Neural progenitor cell (in vitro differentiated cells): ENCODE data around the gene PLCG1. TPM values are rescaled to one million over a fixed set of nuclear protein-coding genes. Genes with fewer than 3 reads are reported as not detected.
A peak's percentile ranks its signal among the peaks of the same experiment; 100 is the strongest.
"Not testable (repeated sequence)": the region's sequence is repeated elsewhere in the genome, so short reads cannot be mapped to it uniquely, and the experiment has no call there.

Experiments used
- DNase-seq: peaks from one replicate; pipeline ENCODE4 v3.0.0-alpha.2; 2016; ENCODE audit warnings: low spot score
- H2AFZ ChIP-seq: fragments of 200-600 bp; sonication (generic); replicated peaks from 2 replicates; pipeline ENCODE4 v1.6.1; 2016; ENCODE audit warnings: antibody characterized with exemption
- H3F3A ChIP-seq: fragments of 200-600 bp; sonication (generic); 2 replicates; pipeline ENCODE4 v1.6.1; 2016; ENCODE audit warnings: antibody characterized with exemption, low read depth
- H3K27ac ChIP-seq: fragments of 200-600 bp; sonication (generic); 2 replicates; pipeline ENCODE4 v1.5.1; 2016; ENCODE audit warnings: mild to moderate bottlenecking
- H3K27me3 ChIP-seq: fragments of 200-600 bp; sonication (generic); 2 replicates; pipeline ENCODE4 v1.6.1; 2016; ENCODE audit warnings: mild to moderate bottlenecking, moderate library complexity
- H3K36me3 ChIP-seq: fragments of 200-600 bp; sonication (generic); 2 replicates; pipeline ENCODE4 v1.5.1; 2016
- H3K4me1 ChIP-seq: fragments of 200-600 bp; sonication (generic); 2 replicates; pipeline ENCODE4 v1.6.1; 2016; ENCODE audit warnings: mixed run types
- H3K4me2 ChIP-seq: fragments of 200-600 bp; sonication (generic); 2 replicates; pipeline ENCODE4 v1.6.1; 2016
- H3K4me3 ChIP-seq: fragments of 200-600 bp; sonication (generic); 2 replicates; pipeline ENCODE4 v1.5.1; 2016
- H3K79me2 ChIP-seq: fragments of 200-600 bp; sonication (generic); 2 replicates; pipeline ENCODE4 v1.6.1; 2016; ENCODE audit warnings: low read depth
- H3K9ac ChIP-seq: fragments of 200-600 bp; sonication (generic); 2 replicates; pipeline ENCODE4 v1.6.1; 2016
- H3K9me3 ChIP-seq: fragments of 200-600 bp; sonication (generic); 2 replicates; pipeline ENCODE4 v1.5.1; 2016; ENCODE audit warnings: low read depth
- H4K20me1 ChIP-seq: fragments of 200-600 bp; sonication (generic); 2 replicates; pipeline ENCODE4 v1.6.1; 2016; ENCODE audit warnings: low read depth
- H3K27ac Mint-ChIP-seq: 3 replicates; pipeline ENCODE4 v1.8.0; 2021; ENCODE audit warnings: mixed read lengths
- H3K27me3 Mint-ChIP-seq: 2 replicates; pipeline ENCODE4 v1.8.0; 2022; ENCODE audit warnings: low read depth, mild to moderate bottlenecking, inconsistent platforms, moderate library complexity, mixed read lengths; ENCODE audit not compliant: insufficient read depth
- H3K36me3 Mint-ChIP-seq: 3 replicates; pipeline ENCODE4 v1.8.0; 2021; ENCODE audit warnings: mixed read lengths
- H3K4me1 Mint-ChIP-seq: 3 replicates; pipeline ENCODE4 v1.8.0; 2021; ENCODE audit warnings: mixed read lengths
- H3K4me3 Mint-ChIP-seq: 3 replicates; pipeline ENCODE4 v1.8.0; 2021; ENCODE audit warnings: mild to moderate bottlenecking, moderate library complexity, mixed read lengths
- H3K9me3 Mint-ChIP-seq: 3 replicates; pipeline ENCODE4 v1.8.0; 2020; ENCODE audit warnings: mixed read lengths
- EZH2 ChIP-seq: fragments of 200-600 bp; sonication (generic); IDR thresholded peaks from 2 replicates; pipeline ENCODE4 v1.6.1; 2017; ENCODE audit warnings: antibody characterized with exemption, mild to moderate bottlenecking, moderate library complexity
- EZH2phosphoT487 ChIP-seq: fragments of 200-600 bp; sonication (generic); IDR thresholded peaks from 2 replicates; pipeline ENCODE4 v1.6.1; 2017; ENCODE audit warnings: antibody characterized with exemption
- total RNA-seq: library from RNA; depleted of rRNA; stranded (reverse); fragments of >200 nt; gene quantifications from 2 replicates; pipeline ENCODE4 v1.2.3, GENCODE V29; 2015; ENCODE audit warnings: low replicate concordance
- TF ChIP-seq, protein P1 (sequence below): fragments of 200-600 bp; sonication (generic); IDR thresholded peaks from 2 replicates; pipeline ENCODE4 v1.5.1; 2017; ENCODE audit warnings: antibody characterized with exemption, mild to moderate bottlenecking

The PLCG1 gene
- total RNA-seq, 1 donor from 2014 or later: 146 TPM

DNA sequence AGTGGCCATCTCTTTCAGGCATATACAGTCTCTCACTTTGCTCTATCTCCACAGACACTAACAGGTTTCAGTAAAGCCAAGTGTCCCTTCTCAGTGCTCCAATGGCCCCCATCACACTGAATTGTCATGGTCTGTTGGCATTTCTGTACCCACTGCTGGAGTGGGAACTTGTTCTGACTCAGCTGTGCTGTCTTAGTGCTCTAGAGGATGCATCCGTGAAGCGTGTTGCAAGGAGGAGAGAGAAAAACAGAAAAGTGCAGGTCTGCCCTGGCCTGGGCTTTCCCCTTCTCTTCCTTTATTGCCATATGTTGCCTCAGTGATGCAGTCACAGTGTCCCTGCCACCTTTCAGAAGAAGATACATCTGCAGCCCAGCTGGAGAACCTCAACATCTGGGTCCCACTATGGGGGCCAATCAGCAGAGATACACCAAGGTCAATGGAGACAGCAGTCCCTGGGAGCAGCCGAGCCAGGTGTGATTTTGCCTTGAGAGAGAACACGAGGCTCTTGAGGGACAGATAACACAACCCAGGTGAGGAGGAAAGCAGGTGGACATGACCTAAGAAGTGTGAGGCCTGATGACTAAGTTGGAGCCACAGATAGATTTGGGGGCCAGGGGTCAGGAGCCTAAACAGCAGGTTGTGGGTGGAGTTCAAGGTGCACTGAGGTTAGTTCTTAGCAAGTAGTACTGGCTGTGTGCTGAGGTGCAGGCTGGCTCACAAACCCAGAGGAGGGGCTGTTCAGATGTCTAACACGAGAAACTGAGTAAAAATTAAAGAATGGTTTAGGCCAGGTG is 5.6 kb upstream of the PLCG1 start:
- Mint-ChIP-seq H3K27ac (peak overlapping the region; percentile 39), H3K9me3 (no peaks in the 10 kb centered on the region), H3K27me3 (peaks cover 6% of the 10 kb centered on the region), H3K36me3 (peaks cover 12% of the 10 kb centered on the region), H3K4me3 (no peak overlapping the region), H3K4me1 (peaks cover 14% of the 10 kb centered on the region)
- no peak for DNase-seq
- H3K79me2 ChIP-seq: no peaks in the 10 kb centered on the region
- peaks cover 11% of the 10 kb centered on the region for H3K27me3 ChIP-seq
- H3K9me3 ChIP-seq: no peaks in the 10 kb centered on the region
- no peak overlapping the region for H3K4me2 ChIP-seq
- H3K9ac ChIP-seq: no peak overlapping the region
- H2AFZ ChIP-seq: no peak overlapping the region
- peaks cover 12% of the 10 kb centered on the region for H3F3A ChIP-seq
- no peak overlapping the region for H3K27ac ChIP-seq
- TF ChIP-seq EZH2: no peak
- no peak for TF ChIP-seq EZH2phosphoT487
- TF ChIP-seq, protein P1, sequence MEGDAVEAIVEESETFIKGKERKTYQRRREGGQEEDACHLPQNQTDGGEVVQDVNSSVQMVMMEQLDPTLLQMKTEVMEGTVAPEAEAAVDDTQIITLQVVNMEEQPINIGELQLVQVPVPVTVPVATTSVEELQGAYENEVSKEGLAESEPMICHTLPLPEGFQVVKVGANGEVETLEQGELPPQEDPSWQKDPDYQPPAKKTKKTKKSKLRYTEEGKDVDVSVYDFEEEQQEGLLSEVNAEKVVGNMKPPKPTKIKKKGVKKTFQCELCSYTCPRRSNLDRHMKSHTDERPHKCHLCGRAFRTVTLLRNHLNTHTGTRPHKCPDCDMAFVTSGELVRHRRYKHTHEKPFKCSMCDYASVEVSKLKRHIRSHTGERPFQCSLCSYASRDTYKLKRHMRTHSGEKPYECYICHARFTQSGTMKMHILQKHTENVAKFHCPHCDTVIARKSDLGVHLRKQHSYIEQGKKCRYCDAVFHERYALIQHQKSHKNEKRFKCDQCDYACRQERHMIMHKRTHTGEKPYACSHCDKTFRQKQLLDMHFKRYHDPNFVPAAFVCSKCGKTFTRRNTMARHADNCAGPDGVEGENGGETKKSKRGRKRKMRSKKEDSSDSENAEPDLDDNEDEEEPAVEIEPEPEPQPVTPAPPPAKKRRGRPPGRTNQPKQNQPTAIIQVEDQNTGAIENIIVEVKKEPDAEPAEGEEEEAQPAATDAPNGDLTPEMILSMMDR: no peak
- H4K20me1 ChIP-seq: no peaks in the 10 kb centered on the region
- H3K4me3 ChIP-seq: no peak overlapping the region
- no peaks in the 10 kb centered on the region for H3K36me3 ChIP-seq
- H3K4me1 ChIP-seq: peaks cover 11% of the 10 kb centered on the region

DNA sequence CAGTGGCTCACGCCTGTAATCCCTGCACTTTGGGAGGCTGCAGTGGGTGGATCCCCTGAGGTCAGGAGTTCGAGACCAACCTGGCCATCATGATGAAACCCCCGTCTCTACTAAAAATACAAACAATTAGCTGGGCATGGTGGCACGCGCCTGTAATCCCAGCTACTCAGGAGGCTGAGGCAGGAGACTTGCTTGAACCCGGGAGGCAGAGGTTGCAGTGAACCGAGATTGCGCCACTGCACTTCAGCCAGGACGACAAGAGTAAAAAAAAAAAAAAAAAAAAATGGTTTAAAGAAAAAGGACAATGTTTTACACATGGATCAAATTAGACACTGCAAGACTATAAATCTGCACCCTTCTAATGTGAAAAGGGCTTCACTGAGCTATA is 5.0 kb upstream of the PLCG1 start:
- H3K4me1 ChIP-seq: peaks cover 11% of the 10 kb centered on the region
- H3K9me3 ChIP-seq, H3K36me3 Mint-ChIP-seq, H4K20me1 ChIP-seq, H3K36me3 ChIP-seq, H2AFZ ChIP-seq, H3K27me3 Mint-ChIP-seq, H3K9me3 Mint-ChIP-seq, H3K4me2 ChIP-seq, DNase-seq, H3K27ac ChIP-seq, H3K4me3 ChIP-seq, H3K79me2 ChIP-seq, H3K9ac ChIP-seq, H3K27ac Mint-ChIP-seq, H3K4me3 Mint-ChIP-seq: not testable (repeated sequence)
- H3F3A ChIP-seq: peaks cover 15% of the 10 kb centered on the region
- H3K27me3 ChIP-seq: peaks cover 11% of the 10 kb centered on the region
- H3K4me1 Mint-ChIP-seq: peaks cover 14% of the 10 kb centered on the region

GRCh38 chr20:41133709-41134361 is 3.5 kb upstream of the PLCG1 start:
- no peak overlapping the region for H3K4me2 ChIP-seq
- H3K4me3 ChIP-seq: no peak overlapping the region
- Mint-ChIP-seq H3K9me3 (no peaks in the 10 kb centered on the region), H3K36me3 (peaks cover 5% of the 10 kb centered on the region), H3K4me3 (no peak overlapping the region), H3K27ac (no peak overlapping the region), H3K4me1 (peaks cover 17% of the 10 kb centered on the region), H3K27me3 (peaks cover 6% of the 10 kb centered on the region)
- no peak overlapping the region for H3K9ac ChIP-seq
- peaks cover 15% of the 10 kb centered on the region for H3K4me1 ChIP-seq
- H3K79me2 ChIP-seq: peaks cover 15% of the 10 kb centered on the region
- H3F3A ChIP-seq: peaks cover 15% of the 10 kb centered on the region
- H2AFZ ChIP-seq: no peak overlapping the region
- DNase-seq: no peak
- no peak overlapping the region for H3K27ac ChIP-seq
- H3K9me3 ChIP-seq: no peaks in the 10 kb centered on the region
- peaks cover 11% of the 10 kb centered on the region for H3K27me3 ChIP-seq
- H3K36me3 ChIP-seq: no peaks in the 10 kb centered on the region
- H4K20me1 ChIP-seq: peaks cover 9% of the 10 kb centered on the region
- TF ChIP-seq EZH2phosphoT487: no peak
- no peak for TF ChIP-seq EZH2
- TF ChIP-seq, protein P1: no peak
